Loucy (cell line): ENCODE results near the gene LEMD1.

Experiments
- H2AFZ ChIP-seq: fragments of 200-600 bp; sonication (generic); 2 replicates; pipeline ENCODE4 v1.6.0; 2016; ENCODE audit warnings: antibody characterized with exemption, mild to moderate bottlenecking, low read length, moderate library complexity
- H3F3A ChIP-seq: fragments of 200-600 bp; 2 replicates; pipeline ENCODE4 v1.6.0; 2016; ENCODE audit warnings: antibody characterized with exemption, low read depth, mild to moderate bottlenecking
- H3K27me3 ChIP-seq: fragments of 200-600 bp; sonication (generic); 2 replicates; pipeline ENCODE4 v1.6.1; 2014; ENCODE audit warnings: low read length, mild to moderate bottlenecking; ENCODE audit not compliant: insufficient read depth, poor library complexity, severe bottlenecking
- H3K36me3 ChIP-seq: fragments of 200-600 bp; sonication (generic); 2 replicates; pipeline ENCODE4 v1.6.1; 2016; ENCODE audit warnings: low read length; ENCODE audit not compliant: insufficient read depth
- H3K4me1 ChIP-seq: fragments of 200-600 bp; sonication (generic); 2 replicates; pipeline ENCODE4 v1.5.1; 2014; ENCODE audit warnings: low read length, mild to moderate bottlenecking; ENCODE audit not compliant: insufficient read depth, poor library complexity, severe bottlenecking
- H3K4me2 ChIP-seq: fragments of 200-600 bp; sonication (generic); 2 replicates; pipeline ENCODE4 v1.6.0; 2014; ENCODE audit warnings: antibody characterized with exemption, low read length, low read depth, mild to moderate bottlenecking; ENCODE audit not compliant: poor library complexity, severe bottlenecking
- H3K4me3 ChIP-seq: fragments of 200-600 bp; sonication (generic); 2 replicates; pipeline ENCODE4 v1.5.1; 2014; ENCODE audit warnings: low read length, mild to moderate bottlenecking, mixed read lengths; ENCODE audit not compliant: poor library complexity, severe bottlenecking
- H3K79me2 ChIP-seq: fragments of 200-600 bp; sonication (generic); 2 replicates; pipeline ENCODE4 v1.6.1; 2014; ENCODE audit warnings: low read length; ENCODE audit not compliant: insufficient read depth
- H3K9ac ChIP-seq: fragments of 200-600 bp; sonication (generic); 2 replicates; pipeline ENCODE4 v1.6.0; 2014; ENCODE audit warnings: mild to moderate bottlenecking, low read depth, low read length, moderate library complexity; ENCODE audit not compliant: poor library complexity, severe bottlenecking
- H3K9me2 ChIP-seq: fragments of 200-600 bp; sonication (generic); replicated peaks from 2 replicates; pipeline ENCODE4 v1.6.1; 2016; ENCODE audit warnings: low read depth, low read length, mixed read lengths
- H3K9me3 ChIP-seq: fragments of 200-600 bp; sonication (generic); 2 replicates; pipeline ENCODE4 v1.6.1; 2014; ENCODE audit warnings: mild to moderate bottlenecking, antibody characterized with exemption, low read length, low read depth; ENCODE audit not compliant: insufficient read depth
- H4K20me1 ChIP-seq: fragments of 200-600 bp; sonication (generic); 2 replicates; pipeline ENCODE4 v1.6.0; 2014; ENCODE audit warnings: antibody characterized with exemption, low read length, mild to moderate bottlenecking; ENCODE audit not compliant: insufficient read depth, poor library complexity, severe bottlenecking
- CTCF ChIP-seq: fragments of 200-600 bp; sonication (generic); conservative IDR thresholded peaks from 2 replicates; pipeline ENCODE4 v1.5.1; 2014; ENCODE audit warnings: mild to moderate bottlenecking, antibody characterized with exemption, low read length
- EZH2phosphoT487 ChIP-seq: fragments of 200-600 bp; IDR thresholded peaks from 2 replicates; pipeline ENCODE4 v1.6.1; 2018; ENCODE audit warnings: antibody characterized with exemption, mild to moderate bottlenecking, moderate library complexity, borderline replicate concordance

Gene LEMD1

GRCh38 chr1:205429762-205430695 is 8.2 kb upstream of the LEMD1 start:
- Histone ChIP-seq H3K4me1 (peaks cover under 1% of the 10 kb centered on the region), H3K9me2 (no peaks in the 10 kb centered on the region), H3K36me3 (no peaks in the 10 kb centered on the region), H3K4me3 (no peak overlapping the region), H3K4me2 (no peak overlapping the region), H2AFZ (no peak overlapping the region), H3F3A (no peaks in the 10 kb centered on the region), H3K79me2 (no peaks in the 10 kb centered on the region), H3K27me3 (no peaks in the 10 kb centered on the region), H3K9me3 (no peaks in the 10 kb centered on the region), H4K20me1 (no peaks in the 10 kb centered on the region), H3K9ac (no peak overlapping the region)
- no peak for TF ChIP-seq EZH2phosphoT487

DNA sequence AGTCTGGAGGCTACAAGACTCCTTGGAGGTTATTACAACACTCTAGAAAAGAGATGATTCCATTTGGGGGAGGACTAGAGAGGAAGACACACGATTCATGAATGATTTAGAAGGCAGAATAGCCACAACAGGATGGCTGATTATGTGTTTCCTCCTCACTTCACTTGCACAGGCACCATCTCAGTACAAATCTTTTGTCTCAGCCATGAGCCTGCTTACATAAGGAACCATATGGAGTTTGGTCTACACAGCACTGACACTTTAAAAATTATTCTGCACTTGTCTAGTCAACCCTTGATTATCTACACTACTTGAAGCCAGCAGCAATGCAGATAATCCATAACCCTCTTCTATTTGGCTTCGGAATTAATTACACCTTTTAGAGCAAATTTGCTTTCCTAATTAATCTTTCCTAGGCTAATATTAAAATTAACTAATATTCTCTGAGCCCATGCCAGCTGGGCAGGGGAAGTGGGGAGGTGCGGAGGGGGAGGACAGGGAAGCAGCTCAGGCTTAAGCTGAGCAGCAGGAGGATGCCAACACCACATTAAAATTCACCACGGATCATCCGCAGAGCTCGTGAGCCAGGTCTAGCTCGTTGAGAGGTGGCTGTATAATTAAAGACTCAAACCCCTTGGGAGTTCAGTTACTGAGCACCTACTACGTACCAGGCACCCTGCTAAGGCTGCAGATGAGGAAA is 3.2 kb upstream of the LEMD1 start:
- H3K4me1 ChIP-seq, result peaks cover 24% of the 10 kb centered on the region
- no peak overlapping the region for H2AFZ ChIP-seq
- no peak overlapping the region for H3K4me2 ChIP-seq
- no peaks in the 10 kb centered on the region for H4K20me1 ChIP-seq
- no peaks in the 10 kb centered on the region for H3F3A ChIP-seq
- H3K36me3 ChIP-seq, result no peaks in the 10 kb centered on the region
- no peak overlapping the region for H3K4me3 ChIP-seq
- H3K9me2 ChIP-seq, result no peaks in the 10 kb centered on the region
- TF ChIP-seq CTCF (no peak), EZH2phosphoT487 (no peak)
- H3K9me3 ChIP-seq, result no peaks in the 10 kb centered on the region
- no peak overlapping the region for H3K9ac ChIP-seq
- no peaks in the 10 kb centered on the region for H3K27me3 ChIP-seq
- no peaks in the 10 kb centered on the region for H3K79me2 ChIP-seq

DNA sequence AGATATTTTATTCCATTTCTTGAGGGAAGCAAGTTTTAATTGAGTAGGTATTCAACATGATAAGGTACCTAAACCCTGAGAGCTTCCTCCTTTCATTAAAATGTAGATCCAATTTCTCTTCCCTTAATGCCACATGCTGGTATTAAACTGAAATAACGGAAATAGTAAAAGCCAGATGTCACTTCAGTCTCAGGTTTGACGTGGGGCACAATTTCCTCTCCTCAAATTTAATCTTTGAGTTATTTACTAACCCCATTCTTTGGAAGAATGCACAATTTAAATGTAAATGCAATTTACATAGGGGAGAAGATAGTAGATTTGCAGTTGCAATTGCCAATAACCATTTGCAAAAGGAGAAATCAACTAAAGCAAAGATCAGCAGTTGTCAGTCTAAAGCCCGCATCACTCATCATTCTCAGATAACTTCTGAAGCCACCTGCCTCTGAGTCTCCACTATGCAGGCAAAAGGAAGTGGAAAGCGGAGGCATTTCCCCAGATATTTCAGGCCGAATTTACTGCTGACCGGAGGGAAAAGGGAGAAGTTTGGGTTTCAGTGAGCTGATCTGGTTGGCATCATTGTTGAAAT is 2.1 kb upstream of the LEMD1 start:
- peaks cover 24% of the 10 kb centered on the region for H3K4me1 ChIP-seq
- H3K9ac ChIP-seq, result no peak overlapping the region
- peak overlapping the region; percentile 26 for H3K4me2 ChIP-seq
- H3K4me3 ChIP-seq, result no peak overlapping the region
- no peaks in the 10 kb centered on the region for H3K79me2 ChIP-seq
- no peaks in the 10 kb centered on the region for H3F3A ChIP-seq
- H2AFZ ChIP-seq, result no peak overlapping the region
- H3K27me3 ChIP-seq, result no peaks in the 10 kb centered on the region
- H3K9me2 ChIP-seq, result no peaks in the 10 kb centered on the region
- no peaks in the 10 kb centered on the region for H3K9me3 ChIP-seq
- no peaks in the 10 kb centered on the region for H4K20me1 ChIP-seq
- H3K36me3 ChIP-seq, result no peaks in the 10 kb centered on the region
- no peak for TF ChIP-seq EZH2phosphoT487
- no peak for TF ChIP-seq CTCF
